IPS-18c (cell line): Measurements from ENCODE around the gene ADPGK.
"Not testable (repeated sequence)": the region's sequence is repeated elsewhere in the genome, so short reads cannot be mapped to it uniquely, and the experiment has no call there.

ENCODE experiments used
- H3K4me3 ChIP-seq: 2 replicates; pipeline ENCODE4 v1.7.0; 2013; ENCODE audit warnings: low read depth, mild to moderate bottlenecking, low read length, moderate library complexity; ENCODE audit not compliant: insufficient read depth
- H3K9me3 ChIP-seq: one replicate; pipeline ENCODE4 v1.6.1; 2013; ENCODE audit warnings: mild to moderate bottlenecking, low read length, moderate library complexity; ENCODE audit not compliant: control insufficient read depth, insufficient read depth

The ADPGK gene

GRCh38 chr15:72783640-72784455 is at the start of gene ADPGK:
ADPGK (minus strand) TSS chr15:72783758; CDS start chr15:72783691, 67 bp downstream.
- Histone ChIP-seq H3K4me3 (peak within 1 kb of the TSS; percentile 98), H3K9me3 (no peaks in the 10 kb centered on the region)

DNA sequence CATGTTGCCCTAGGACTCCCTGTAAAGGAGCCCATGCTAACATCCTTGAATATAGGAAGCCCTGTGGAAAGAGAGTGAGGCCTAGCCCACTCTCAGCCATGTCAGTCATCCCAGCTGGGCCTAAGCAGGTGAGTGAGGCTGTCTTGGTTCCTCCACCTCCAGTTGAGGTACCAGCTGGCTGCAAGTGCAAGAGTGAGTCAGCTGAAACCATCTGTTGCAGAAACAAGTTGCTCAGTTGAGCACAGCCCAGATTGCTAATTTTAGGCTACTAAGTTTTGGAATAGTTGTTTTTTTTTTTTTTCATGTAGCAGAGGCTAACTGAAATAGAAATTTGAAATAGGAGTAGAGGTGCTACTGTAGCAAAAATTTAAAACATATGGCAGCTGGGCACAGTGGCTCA is 43.7 kb upstream of the ADPGK start:
- Histone ChIP-seq H3K9me3 (peaks cover 2% of the 10 kb centered on the region), H3K4me3 (no peak overlapping the region)

GRCh38 chr15:72826611-72827010 is 43.1 kb upstream of the ADPGK start:
- Histone ChIP-seq H3K9me3 (peaks cover 4% of the 10 kb centered on the region), H3K4me3 (no peak overlapping the region)

GRCh38 chr15:72825829-72826228 is 42.3 kb upstream of the ADPGK start:
- peaks cover 7% of the 10 kb centered on the region for H3K9me3 ChIP-seq
- H3K4me3 ChIP-seq = no peak overlapping the region

- Histone ChIP-seq H3K9me3 (peaks cover 7% of the 10 kb centered on the region), H3K4me3 (no peak overlapping the region)
Observed at GRCh38 chr15:72824781-72825180, 41.2 kb upstream of the ADPGK start.

DNA sequence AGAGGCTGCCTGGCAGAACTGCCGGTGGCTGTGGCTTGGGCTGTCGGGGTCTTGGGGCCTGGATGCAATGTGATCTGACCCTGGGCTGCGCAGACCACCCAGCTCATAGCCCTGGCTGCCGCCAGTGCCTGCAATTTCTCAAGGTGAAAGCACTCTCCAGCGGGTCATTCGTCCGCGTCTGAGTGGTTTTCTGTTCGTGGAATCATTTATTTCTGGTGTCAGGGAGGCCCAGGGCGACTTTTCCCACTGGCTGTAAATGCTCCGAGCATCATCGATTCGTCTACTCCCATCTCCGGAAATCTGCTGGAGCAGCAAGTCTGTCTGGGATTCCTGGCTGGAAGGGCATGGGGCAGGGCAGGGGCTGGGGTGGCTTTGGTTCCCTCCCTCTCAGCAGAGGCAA is 40.6 kb upstream of the ADPGK start:
- H3K4me3 ChIP-seq = no peak overlapping the region
- H3K9me3 ChIP-seq = peaks cover 7% of the 10 kb centered on the region

GRCh38 chr15:72820278-72820677 is 36.7 kb upstream of the ADPGK start:
- H3K9me3 ChIP-seq = peaks cover 7% of the 10 kb centered on the region
- no peak overlapping the region for H3K4me3 ChIP-seq

GRCh38 chr15:72818632-72819031 is 35.1 kb upstream of the ADPGK start:
- Histone ChIP-seq H3K9me3 (peaks cover 7% of the 10 kb centered on the region), H3K4me3 (no peak overlapping the region)

DNA sequence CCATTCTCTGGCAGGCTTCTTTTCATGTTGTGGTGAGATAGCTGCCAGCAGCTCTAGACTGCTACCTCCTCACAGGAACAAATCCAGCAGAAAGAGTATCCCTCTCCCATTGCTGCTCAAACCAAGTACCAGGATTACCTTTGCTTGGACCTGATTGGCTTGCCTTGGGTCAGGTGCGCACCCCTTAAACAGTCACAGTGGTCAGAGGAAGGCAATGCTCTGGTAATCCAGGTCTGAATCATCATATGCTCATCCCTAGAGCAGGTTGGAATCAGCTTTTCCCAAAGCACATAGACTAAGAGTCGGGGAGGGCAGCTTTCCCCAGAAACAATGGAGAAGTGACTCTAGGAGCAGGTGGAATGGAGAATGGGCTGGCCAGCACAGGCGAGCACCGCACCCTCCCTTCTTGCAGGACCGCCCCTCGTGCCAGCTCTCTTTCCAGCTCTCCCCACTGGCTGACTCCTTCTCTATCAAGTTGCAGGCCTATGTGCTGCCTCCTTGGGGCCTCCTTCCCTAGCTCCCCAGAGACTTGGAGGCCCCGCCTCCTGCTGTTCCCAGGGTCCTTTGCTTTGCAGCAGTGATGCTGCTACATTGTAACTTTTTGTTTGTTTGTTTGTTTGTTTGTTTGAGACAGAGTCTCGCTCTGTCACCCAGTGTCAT is 29.9 kb upstream of the ADPGK start:
- peaks cover 3% of the 10 kb centered on the region for H3K9me3 ChIP-seq

DNA sequence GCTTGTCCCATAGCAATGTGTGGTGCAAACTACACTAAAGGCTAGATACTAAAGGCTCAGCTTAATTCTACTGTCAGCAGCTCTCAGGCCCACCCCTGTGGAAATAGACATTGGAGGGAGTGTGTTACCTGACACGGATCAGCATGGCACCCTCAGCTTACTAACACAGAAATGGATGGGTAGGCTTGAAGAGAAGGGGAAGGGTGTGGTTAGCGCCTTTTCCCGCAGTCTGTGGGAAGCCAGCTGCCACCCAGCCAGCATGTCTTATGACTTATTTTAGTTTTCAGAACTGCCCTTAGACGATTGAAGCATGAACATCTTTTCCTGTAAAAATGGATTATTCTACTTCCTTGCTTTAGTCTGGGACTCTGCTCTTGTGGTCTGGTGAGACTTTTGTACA is 25.8 kb upstream of the ADPGK start:
- H3K4me3 ChIP-seq = no peak overlapping the region
- peaks cover 9% of the 10 kb centered on the region for H3K9me3 ChIP-seq

More for the DNA sequence above, 29.9 kb upstream of the ADPGK start:
- no peak overlapping the region for H3K4me3 ChIP-seq

DNA sequence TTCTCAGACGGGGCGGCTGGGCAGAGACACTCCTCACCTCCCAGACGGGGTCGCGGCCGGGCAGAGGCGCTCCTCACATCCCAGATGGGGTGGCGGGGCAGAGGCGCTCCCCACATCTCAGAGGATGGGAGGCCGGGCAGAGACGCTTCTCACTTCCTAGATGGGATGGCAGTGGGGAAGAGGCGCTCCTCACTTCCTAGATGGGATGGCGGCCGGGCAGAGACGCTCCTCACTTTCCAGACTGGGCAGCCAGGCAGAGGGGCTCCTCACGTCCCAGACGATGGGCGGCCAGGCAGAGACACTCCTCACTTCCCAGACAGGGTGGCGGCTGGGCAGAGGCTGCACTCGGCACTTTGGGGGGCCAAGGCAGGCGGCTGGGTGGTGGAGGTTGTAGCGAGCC is 23.8 kb upstream of the ADPGK start:
- H3K4me3 ChIP-seq, H3K9me3 ChIP-seq: not testable (repeated sequence)

DNA sequence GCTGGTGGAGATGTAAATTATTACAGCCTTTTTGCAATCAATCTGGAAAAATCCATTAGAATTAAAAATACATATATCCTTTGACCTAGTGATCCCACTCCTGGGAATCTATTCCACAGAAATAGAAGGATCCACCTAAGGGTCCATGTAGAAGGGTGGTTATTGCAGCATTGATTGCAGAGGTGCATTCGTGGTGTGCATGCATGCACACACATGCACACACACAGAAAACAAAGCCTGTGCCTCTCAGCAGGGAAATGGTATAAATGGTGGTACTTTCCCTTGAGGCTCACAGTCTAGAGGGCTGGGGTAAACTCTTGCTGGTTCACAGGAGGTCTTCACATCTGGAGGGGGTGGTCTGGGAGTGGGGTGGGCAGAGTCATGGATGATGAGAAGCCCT is 19.4 kb upstream of the ADPGK start:
- H3K4me3 ChIP-seq = no peak overlapping the region
- peaks cover 2% of the 10 kb centered on the region for H3K9me3 ChIP-seq

- no peaks in the 10 kb centered on the region for H3K9me3 ChIP-seq
- H3K4me3 ChIP-seq = no peak overlapping the region
Observed at GRCh38 chr15:72801590-72802325, 18.2 kb upstream of the ADPGK start.

DNA sequence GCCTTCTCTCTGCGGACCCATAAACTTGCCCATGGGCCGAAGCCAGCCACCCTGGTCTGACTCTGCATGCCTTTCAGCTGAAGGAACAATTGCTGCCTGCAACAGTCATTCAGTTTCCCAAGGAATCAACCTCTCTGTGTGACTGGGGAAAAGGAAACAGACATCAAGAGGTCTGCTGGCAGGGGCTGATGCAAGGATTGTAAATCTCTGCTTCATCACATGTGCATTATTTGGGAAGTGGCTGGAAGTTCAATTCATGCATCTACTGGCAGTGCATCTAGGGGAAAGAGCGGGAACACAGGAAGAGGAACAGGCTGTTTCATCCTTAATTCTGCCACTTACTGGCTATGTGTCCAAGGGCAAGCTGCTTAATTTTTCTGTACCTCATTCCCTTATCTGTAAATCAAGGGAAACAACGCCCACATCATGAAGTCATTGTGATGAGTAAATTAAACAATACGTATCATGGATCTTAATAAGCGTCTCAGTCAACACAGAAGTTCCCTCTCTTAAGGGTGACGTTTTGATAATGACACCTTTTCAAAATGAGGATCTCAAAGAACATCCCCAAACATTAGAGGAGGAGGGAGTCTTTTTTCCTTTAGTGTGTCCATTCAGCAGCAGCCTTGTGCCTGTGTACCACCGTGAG is 17.4 kb upstream of the ADPGK start:
- Histone ChIP-seq H3K4me3 (no peak overlapping the region), H3K9me3 (no peaks in the 10 kb centered on the region)

DNA sequence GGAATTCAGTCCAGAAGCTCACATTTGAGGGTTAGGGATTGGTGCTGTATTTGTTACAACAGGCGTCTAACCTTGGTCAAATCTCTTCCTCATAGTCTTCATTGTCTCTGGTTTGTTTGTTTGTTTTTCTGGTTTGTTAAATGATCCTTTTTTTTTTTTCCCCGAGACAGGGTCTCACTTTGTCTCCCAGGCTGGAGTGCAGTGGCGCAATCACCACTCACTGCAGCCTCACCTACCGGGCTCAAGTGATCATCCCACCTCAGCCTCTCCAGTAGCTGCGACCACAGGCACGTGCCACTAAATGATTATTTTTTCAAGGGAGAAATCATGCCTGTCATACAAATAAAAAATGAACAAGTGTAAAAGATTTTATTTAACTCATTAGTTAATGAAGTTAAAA is 14.3 kb upstream of the ADPGK start:
- Histone ChIP-seq H3K4me3 (no peak overlapping the region), H3K9me3 (no peaks in the 10 kb centered on the region)

- H3K4me3 ChIP-seq = peak overlapping the region; percentile 63
- H3K9me3 ChIP-seq = no peaks in the 10 kb centered on the region
Observed at GRCh38 chr15:72797338-72797689, 13.8 kb upstream of the ADPGK start.

DNA sequence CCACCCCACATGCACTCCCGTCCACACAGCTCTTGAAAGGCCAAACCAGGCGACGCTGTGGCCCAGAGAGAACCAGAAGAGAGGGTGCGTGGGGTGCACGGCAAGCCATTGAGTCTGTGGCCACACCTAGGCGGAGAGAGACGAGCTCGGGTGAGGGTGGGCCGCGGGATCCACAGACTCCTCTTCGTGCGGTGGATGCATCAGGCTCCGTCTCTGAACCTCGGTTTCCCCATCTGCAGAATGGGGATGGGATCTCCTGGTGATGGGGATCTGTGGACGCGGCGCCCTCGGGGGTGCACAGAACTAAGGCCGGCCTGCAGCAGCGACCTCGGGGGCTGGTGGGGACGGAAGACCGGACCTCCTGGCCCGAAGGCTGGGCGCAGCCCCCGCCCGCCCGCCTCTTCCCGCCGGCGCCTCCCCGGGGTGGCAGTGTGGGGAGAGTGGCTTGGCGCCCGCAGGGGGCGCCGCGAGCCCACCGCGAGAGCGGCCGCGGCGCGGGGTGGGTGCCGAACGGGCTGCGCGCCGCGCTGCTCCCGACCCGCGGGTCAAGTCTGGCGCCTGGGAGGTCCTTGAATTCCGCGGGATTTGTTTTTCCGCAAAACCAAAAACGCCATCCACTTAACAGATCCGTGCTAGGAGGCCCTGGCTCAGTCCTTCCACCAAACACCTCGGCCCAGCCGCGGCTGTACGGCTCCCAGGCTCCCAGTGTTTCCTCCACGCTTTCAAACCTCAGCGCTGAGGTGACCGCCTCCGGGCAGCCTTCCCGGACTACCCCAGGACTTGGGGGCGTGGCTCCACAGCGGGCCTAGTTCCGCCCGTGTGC is 13.2 kb upstream of the ADPGK start:
- Histone ChIP-seq H3K9me3 (no peaks in the 10 kb centered on the region), H3K4me3 (peak overlapping the region; percentile 63)
